HG03460 (cell line): ENCODE measurements around the gene MRM2.

Experiments used
- ATAC-seq: cut with Tn5 transposase; IDR thresholded peaks from one replicate; pipeline ENCODE4 v1.9.1; 2021; ENCODE audit not compliant: unreplicated experiment

Gene MRM2

DNA sequence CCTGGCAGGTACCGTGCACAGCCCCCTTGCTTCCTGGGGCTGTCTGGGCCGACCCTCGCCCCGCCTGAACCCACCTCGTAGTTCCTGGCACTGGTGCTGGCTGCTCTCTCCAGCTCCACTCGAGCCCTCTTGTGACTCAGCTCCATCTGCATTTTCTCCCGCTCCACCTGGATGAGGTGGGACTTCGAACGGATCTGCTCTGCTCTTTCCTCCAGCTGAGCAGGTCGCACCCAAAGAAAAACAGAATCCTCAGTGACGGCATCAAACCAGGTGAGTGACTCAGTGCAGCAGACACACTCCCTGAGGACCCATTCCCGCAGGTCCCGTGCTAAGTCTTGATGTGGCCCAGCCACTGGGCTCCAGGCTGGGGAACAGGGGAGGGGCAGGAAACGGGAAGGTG lies 16.7 kb downstream of the MRM2 start:
- ATAC-seq: no peak

DNA sequence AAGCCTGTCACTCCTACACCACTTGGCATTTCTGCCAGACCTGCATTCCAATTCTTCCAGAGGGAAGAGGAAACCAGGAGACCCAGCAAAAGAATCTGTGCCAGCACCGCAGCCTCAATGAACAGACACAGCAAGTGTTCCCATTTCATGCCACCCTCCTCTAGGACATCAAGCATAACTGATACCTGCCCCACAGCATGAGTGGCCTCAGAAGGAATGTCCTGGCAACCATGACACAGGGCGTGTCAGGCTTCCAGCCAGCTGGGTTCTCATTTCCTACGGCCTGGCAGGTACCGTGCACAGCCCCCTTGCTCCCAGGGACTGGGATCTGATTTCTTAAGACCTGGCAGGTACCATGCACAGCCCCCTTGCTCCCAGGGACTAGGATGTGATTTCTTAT lies 17.1 kb downstream of the MRM2 start:
- ATAC-seq: no peak

DNA sequence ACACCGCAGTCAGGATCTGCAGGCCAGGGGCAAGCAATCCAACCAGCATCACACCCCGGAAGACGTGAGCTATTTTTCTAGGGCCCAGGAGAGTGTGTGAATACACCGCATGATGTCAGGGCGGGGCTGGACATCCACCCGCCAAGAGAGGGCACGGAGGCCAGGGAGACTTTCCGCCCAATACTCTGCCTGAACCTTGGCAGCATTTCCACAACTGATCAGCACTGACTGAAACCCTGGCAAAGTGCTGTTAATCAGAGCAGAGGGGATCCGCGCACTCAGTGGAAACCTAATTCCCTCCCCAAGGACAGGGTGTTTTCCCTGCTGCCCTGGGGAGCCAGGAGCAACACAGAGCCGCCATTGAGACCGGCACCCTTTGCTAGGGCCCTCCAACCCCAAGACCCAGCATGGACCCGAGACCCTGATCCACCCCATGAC lies 17.5 kb downstream of the MRM2 start:
- ATAC-seq: no peak

DNA sequence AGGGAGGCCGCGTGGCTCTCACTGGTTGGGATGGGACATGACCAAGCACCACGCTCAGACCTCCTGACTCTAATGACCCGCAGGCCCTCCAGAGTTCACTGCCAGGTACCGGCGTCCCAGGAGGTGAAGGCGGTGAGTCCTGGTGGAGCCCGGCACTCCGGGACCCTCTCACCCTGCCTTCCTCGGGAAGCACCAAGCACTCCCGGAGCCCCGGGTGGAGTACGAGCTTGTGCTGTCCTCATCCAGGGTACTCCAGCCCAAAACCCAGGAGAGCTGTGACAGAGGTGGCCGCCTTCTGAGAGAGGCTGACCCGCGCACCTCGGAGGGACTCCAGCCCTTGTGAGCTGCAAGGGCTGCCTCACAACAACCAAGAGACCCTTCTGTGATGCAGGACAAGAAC lies 18.7 kb downstream of the MRM2 start:
- ATAC-seq: no peak

DNA sequence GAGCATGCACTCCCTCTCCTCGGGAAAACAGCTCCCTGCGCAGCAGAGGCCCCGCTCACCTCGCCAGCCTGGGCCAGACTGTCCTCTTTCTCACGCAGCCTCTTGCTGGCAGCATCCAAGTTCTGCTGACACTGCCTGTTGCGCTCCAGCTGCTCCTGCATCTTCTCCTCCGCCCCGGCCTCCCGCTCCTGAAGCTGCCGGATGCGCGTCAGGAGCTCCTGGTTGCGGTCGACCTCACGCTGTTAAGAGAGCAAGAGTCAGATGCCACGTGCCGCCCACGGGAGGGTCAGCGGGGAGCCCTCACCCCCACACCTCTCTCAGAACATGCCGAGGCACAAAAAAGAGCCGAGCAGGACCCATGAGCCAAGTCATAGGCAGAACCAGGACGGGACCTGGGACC lies 19.5 kb downstream of the MRM2 start:
- ATAC-seq: no peak

DNA sequence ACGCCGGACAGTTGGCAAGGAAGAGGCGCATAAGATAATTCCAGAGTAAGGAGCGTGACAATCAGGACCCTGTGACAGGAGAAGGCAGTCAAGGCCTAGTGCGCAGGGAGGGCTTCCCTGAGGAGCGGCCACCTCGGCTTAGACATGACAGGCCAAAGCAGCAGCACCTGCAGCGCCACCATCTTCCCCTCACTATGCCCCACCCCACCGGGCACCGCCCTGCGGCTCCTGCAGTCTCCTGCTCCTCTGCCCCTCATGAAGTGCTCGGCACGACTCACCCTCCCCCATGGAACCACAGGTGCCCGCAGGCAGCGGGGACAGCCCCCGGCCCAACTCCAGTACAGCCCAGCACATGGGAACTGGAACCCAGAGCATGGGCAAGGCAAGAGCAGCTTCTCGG lies 21.1 kb downstream of the MRM2 start:
- ATAC-seq: no peak

DNA sequence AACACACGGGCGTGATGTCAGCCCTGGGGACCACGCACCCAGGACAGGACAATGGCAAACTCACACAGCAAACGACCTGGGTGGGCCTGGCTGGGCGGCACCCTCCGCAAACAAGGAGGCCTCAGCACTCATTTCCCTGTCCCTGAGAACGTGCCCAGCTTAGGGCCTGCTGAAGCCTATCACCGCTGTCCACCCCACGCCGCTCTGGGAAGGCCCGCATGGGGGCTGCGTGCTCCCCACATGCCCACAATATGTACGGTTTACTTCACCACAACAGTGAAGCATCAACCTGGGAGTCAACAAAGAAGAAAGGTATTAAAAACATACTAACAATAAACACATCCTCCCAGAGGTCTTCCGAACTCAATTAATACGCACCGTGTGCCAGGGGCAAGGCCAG lies 21.5 kb downstream of the MRM2 start:
- ATAC-seq: no peak

DNA sequence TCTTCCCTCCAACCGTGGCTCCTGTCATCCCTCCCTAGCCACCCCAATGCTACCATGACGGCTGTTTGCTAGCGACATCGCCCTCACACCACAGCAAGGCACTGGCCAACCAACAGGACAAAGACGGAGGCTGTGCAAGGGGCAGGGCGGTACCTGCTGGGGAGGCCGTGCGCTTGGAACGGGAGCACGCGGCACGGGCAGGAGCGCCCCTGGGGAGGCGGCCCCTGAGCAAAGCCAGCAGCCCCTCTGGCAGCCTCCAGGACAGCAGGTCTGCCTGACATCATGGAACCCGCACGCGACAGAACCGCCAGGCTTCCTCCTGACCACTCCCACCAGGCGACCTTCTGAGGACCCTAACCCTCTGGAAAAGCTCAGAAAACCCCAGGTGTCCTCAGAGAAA lies 22.0 kb downstream of the MRM2 start:
- ATAC-seq: no peak

DNA sequence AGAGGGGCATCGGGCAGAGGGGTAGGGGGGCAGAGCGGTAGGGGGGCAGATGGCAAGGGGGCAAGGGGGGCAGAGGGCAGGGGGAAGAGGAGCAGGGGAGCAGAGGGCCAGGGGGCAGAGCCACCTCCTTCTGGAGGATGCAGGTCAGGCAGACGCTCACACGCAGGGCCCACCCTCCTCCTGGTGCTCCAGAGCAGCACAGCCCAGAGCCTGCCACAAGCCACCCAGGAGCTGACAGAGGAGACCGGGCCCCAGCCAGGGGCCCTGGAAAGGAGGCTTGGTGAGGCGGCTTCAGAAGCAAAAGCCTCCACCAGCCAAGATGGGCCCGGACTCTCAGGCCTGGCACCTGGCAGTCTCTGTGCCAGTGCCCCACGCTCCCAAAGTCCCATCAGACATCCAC lies 22.4 kb downstream of the MRM2 start:
- ATAC-seq: no peak

DNA sequence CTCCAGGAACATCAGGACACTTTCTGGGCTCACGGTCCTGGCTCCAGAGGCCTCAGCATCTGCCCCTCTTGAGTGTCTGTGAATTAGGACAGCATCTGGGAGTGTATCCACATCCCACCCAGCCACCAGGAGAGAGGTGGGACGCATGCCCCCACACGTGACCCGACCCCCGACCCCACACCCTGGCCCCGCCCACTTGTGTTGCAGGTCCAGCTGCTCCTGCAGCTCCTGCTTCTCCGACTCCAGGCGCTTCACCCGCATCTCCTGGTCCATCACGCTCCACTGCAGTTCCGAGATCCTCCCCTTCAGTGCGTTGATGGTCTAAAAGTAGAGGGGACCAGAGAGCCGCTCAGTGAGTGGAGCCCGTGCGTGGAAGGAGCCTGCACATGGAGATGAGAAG lies 22.9 kb downstream of the MRM2 start:
- no peak for ATAC-seq

DNA sequence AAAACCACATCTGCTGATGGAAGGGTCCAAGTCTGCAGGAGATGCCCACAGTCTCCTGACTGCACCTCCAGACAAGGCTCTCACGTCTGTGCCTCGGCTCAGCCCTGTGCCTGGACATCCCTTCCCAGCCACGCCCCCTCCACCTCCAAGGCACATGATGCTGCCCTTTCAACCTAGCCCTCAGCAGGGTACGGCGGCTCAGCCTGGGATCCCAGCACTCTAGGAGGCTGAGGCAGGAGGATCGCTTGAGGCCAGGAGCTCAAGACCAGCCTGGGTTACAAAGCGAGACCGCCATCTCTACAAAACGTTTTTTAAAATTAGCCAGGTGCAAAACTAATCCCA lies 23.6 kb downstream of the MRM2 start:
- ATAC-seq: no peak

DNA sequence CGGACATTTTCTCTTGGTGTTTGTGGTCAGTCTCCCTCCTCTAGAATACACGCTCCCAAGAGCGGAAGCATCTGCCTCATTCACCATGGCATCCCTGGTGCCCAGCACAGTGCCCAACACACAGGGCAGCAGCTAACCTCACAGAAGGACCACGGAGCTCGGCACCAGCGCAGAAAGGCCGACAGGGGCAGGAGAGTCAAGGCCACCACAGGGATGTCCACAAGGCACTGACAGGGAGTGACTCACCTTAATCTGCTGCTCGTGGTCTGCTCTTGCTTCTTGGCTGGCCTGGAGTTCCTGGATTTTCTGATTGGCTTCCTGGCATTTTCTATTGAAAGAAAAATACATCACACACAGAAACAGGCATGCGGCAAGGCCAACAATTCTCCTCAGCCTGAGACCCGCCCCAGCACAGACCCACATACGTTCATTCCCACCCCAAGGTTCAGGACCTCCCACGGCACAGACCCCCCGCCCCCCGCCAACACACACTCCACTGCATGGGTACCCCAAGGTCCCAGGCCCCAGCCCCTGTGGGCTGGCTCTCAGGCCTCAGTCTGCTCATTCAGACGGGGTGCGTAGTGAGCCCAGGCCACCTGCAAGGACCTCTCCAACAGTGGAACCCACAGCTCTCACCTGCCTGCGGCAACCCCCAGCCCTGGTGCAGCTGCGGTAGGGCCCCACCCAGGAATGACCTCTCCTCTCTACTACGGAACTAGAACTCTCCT lies 24.1 kb downstream of the MRM2 start:
- ATAC-seq: no peak

DNA sequence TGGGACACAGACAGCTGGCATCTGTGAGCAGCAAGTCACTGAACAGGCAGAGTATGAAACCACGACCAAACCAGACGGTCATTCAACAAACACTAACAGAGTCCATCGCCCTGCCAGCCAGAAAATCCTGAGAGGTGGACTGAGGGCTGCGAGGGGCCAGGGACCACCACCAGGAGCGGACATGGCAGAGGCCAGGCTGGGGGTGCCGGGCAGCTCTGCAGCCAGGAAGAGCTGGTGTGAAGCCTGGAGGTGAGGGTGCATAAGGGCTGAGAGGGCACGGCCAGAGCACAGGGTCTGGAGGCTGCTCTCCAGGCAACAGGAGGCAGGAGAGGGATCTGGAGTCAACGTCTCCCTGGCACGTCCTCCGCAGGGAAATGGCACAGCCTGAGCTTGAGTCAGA lies 24.8 kb downstream of the MRM2 start:
- no peak for ATAC-seq

DNA sequence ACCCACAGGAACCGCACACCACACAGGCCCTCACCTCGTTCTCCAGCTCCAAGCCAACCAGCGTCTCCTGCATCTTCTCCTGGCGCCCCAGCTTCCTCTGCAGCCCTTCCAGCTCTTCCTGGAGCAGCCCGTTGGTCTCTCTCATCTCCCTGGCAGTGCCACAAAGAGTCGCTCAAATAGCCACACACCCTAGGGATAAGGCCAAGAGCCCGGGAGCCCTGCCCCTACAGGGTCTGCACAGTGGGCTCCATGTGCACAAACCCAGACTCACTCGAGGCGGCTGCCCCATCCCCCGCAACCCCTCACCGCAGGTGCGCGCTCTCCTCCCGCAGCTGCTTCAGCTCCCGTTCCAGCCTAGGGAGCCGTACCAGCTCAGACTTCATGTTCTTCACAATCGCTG lies 26.2 kb downstream of the MRM2 start:
- no peak for ATAC-seq

DNA sequence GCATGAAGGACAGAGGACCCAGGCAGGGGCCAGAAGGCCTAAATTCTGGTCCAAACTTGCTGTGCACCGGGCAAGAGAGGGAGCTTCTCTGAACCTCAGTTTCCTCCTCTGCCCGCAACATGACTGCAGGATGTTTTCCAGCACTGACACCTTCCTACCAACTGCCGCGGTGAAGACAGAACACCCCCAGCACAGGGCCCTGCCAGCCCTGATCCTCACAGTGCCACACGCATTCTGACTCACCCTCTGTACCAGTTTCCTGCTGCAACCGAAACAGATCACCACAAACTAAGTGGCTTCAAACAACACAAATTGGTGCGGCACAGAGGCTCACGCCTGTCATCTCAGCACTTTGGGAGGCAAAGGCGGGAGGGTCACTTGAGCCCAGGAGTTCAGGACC lies 27.4 kb downstream of the MRM2 start:
- no peak for ATAC-seq

DNA sequence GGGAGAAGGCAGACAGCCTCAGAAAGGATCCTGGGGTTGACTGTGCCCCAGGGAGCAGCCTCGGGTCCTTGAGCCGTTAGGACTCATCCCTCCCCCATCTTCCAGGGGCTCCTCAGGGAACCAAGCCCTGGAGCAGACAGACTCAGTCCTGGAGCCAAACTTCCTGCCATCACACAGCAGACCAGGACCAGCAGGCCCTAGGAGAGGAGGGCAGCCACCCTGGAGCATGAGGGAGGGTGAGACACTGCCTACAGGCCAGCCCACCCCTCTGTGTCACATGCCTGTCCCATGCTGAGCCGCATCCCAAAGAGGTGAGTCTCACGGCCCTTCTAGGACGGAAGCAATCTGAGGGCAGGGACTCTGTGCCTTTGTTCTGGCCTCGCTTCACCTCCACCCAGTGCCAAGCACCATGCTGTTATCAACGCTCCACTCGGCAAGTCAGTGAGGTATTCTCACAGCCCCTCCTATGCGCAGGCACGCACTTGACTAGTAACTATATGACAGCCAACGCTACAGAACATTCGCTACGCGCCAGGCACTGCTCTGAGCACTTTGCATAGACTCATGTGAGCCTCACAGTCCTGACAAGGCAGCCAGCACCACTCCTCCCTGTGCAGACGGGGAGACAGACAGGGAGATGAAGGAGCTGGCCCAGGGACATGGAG lies 28.3 kb downstream of the MRM2 start:
- no peak for ATAC-seq

DNA sequence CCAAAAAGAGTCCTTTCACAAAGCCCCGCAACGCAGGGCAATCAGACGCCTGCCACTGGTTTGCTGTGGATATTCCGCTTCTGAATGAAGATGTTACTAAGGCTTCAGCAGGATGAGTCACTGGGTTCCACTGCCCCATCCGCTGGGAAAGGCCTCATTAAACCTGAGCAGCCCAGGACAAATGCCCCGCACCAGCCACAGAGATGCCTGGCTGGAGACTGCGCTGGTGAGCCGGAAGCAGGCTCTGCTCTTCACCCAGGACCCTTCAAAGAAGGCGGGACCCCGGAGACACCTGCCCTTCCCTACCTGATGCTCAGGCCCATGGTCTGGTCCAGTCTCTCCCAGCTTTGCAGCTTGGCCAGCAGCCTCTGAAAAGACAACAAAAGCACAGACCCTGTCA lies 29.1 kb downstream of the MRM2 start:
- ATAC-seq: no peak

DNA sequence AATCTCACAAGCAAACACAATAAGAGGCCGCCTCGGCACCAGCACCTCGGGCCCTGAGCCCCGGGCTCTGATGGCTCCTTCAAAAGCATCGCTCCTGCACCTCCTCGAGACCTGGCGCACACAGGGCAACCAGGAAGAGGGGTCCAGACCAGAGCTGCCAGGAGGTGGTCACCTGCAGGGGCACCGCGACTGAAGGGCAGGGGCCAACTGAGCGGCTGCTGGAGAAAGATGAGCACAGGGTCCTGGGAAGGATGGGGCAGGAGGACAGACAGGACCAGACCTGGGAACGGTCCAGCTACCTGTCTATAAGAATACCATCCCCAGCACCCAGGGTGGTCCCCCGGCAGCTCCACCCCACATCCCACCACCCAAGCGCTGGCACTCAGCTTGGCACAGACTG lies 30.1 kb downstream of the MRM2 start:
- no peak for ATAC-seq

DNA sequence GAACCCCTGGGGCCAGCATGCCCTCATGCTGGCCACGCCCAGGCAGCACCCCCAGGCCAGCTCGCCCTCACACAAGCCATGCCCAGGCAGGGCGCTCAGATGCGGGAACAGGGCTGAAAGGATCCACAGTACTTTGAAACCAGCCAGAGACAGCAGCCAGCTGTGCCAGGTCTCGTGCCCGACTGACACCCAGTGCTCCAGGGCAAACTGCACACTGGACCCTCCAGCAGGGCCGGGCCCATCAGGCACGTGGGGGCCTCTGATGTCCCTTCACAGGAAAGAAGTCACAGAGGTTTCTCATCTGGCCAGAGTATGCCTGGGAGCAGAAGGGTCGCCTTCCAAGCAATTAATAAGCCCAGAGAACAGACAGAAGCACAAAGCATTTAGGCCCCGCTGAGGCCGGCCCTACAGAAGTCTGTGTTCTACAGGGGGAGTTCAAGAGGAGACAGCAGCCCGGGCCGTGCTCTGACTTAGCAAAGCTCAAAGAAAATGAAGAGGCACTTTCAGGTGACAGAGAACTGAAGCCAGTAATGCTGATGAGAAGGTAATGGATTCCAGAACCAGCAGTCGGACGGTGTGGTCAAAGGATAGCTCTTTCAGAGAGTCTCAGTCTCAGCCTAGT lies 30.6 kb downstream of the MRM2 start:
- no peak for ATAC-seq

DNA sequence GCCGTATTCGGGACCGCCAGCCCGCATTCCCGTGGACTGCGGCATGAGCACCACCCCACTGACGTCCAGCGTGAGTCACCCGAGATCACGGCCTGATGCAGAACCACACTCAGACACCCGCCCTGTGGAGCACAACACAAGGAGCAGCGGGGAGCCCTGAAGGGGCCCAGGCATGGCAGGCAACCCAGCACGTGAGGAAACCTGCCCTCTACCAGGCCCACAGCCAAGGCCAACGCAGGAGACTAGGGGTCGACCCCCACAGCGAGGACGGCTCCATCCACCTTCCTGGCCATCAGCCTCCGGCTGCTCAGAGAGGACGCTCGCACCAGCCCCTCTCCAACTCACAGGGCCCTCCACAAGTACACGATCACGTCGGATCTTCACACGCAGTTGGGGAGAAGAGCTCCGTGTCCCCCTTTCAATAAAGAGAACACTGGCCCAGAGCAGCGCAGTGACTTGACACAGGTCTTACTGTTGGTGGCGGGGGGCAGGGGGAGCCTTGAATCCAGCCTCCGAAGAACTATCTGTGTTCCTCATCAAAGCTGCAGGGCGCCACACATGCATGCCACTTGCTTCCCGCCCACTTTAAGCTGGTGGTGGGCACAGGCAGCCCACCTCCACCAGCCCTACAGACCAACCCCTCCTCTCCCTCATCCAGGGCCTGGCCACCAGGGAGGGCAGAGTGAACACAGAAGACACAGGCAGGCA lies 31.3 kb downstream of the MRM2 start:
- ATAC-seq: no peak

DNA sequence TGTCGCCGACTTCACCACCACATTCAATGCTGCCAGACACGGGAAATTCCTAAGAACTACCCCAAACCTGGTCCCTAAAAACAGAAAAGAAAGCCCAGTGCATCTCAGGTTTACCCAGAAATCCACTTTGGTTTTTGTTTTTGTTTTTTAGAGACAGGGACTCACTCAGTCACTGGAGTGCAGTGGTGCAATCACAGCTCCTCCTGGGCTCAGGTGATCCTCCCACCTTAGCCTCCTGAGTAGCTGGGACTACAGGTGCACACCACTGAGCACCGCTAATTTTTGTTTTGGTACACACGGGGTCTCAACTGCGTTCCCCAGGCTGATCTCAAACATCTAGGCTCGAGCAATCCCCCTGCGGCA lies 32.1 kb downstream of the MRM2 start:
- ATAC-seq: no peak
